KMS-11 (cell line): ENCODE results near the gene CPNE1.
A peak's percentile ranks its signal among the peaks of the same experiment; 100 is the strongest.

Experiments
- H2AFZ ChIP-seq: fragments of 200-600 bp; sonication (generic); 2 replicates; pipeline ENCODE4 v1.6.1; 2016; ENCODE audit warnings: antibody characterized with exemption, mixed run types, low read depth
- H3K27ac ChIP-seq: fragments of 200-600 bp; sonication (generic); 2 replicates; pipeline ENCODE4 v1.6.1; 2016; ENCODE audit warnings: mild to moderate bottlenecking, mixed run types
- H3K27me3 ChIP-seq: fragments of 200-600 bp; sonication (generic); 2 replicates; pipeline ENCODE4 v1.6.1; 2017; ENCODE audit warnings: mild to moderate bottlenecking, low read depth, mixed run types, moderate library complexity; ENCODE audit not compliant: insufficient read depth
- H3K36me3 ChIP-seq: fragments of 200-600 bp; sonication (generic); 2 replicates; pipeline ENCODE4 v1.6.1; 2017; ENCODE audit warnings: mild to moderate bottlenecking, mixed run types; ENCODE audit not compliant: insufficient read depth
- H3K4me1 ChIP-seq: fragments of 200-600 bp; sonication (generic); 2 replicates; pipeline ENCODE4 v1.6.1; 2016; ENCODE audit warnings: mild to moderate bottlenecking, low read depth, mixed run types; ENCODE audit not compliant: poor library complexity, severe bottlenecking
- H3K4me2 ChIP-seq: fragments of 200-600 bp; sonication (generic); 2 replicates; pipeline ENCODE4 v1.7.0; 2016; ENCODE audit warnings: mild to moderate bottlenecking, mixed run types
- H3K4me3 ChIP-seq: fragments of 200-600 bp; sonication (generic); IDR thresholded peaks from 2 replicates; pipeline ENCODE4 v1.6.1; 2017; ENCODE audit warnings: low read depth, low read length, mixed read lengths; ENCODE audit not compliant: insufficient read depth
- H3K79me2 ChIP-seq: fragments of 200-600 bp; sonication (generic); 2 replicates; pipeline ENCODE4 v1.6.1; 2016; ENCODE audit warnings: low read depth, mixed run types; ENCODE audit not compliant: insufficient read depth
- H3K9ac ChIP-seq: fragments of 200-600 bp; sonication (generic); 2 replicates; pipeline ENCODE4 v1.6.1; 2016; ENCODE audit warnings: mild to moderate bottlenecking, mixed run types
- H4K20me1 ChIP-seq: fragments of 200-600 bp; sonication (generic); 2 replicates; pipeline ENCODE4 v1.6.1; 2016; ENCODE audit warnings: mild to moderate bottlenecking, mixed run types; ENCODE audit not compliant: insufficient read depth
- CTCF ChIP-seq: fragments of 200-600 bp; sonication (generic); conservative IDR thresholded peaks from 2 replicates; pipeline ENCODE4 v1.6.1; 2017; ENCODE audit warnings: low read depth, mild to moderate bottlenecking, antibody characterized with exemption, low read length, moderate library complexity, mixed read lengths

CPNE1 gene

GRCh38 chr20:35603695-35604448 lies 60.8 kb downstream of the CPNE1 start:
- Histone ChIP-seq H3K27ac (no peak overlapping the region), H3K79me2 (no peaks in the 10 kb centered on the region), H3K27me3 (no peaks in the 10 kb centered on the region), H3K9ac (no peak overlapping the region), H3K36me3 (no peaks in the 10 kb centered on the region), H3K4me3 (no peak overlapping the region), H2AFZ (no peak overlapping the region), H3K4me2 (no peak overlapping the region), H4K20me1 (no peaks in the 10 kb centered on the region), H3K4me1 (peaks cover 59% of the 10 kb centered on the region)
- no peak for TF ChIP-seq CTCF

- no peak overlapping the region for H3K4me3 ChIP-seq
- H3K36me3 ChIP-seq = no peaks in the 10 kb centered on the region
- no peak overlapping the region for H3K27ac ChIP-seq
- H3K9ac ChIP-seq = no peak overlapping the region
- no peak overlapping the region for H3K4me2 ChIP-seq
- H3K4me1 ChIP-seq = peaks cover 58% of the 10 kb centered on the region
- no peaks in the 10 kb centered on the region for H4K20me1 ChIP-seq
- H3K27me3 ChIP-seq = no peaks in the 10 kb centered on the region
- H3K79me2 ChIP-seq = no peaks in the 10 kb centered on the region
- H2AFZ ChIP-seq = no peak overlapping the region
- TF ChIP-seq CTCF = no peak
Measured at GRCh38 chr20:35602851-35603495, 61.7 kb downstream of the CPNE1 start.

GRCh38 chr20:35601990-35602389 lies 62.7 kb downstream of the CPNE1 start:
- Histone ChIP-seq H3K4me2 (peak overlapping the region; percentile 30; the same call in 1 of the 2 replicates), H3K4me3 (no peak overlapping the region), H2AFZ (peak overlapping the region; percentile 65)

More at GRCh38 chr20:35601990-35602389, 62.7 kb downstream of the CPNE1 start:
- no peaks in the 10 kb centered on the region for H3K27me3 ChIP-seq
- TF ChIP-seq CTCF = no peak
- H3K36me3 ChIP-seq = no peaks in the 10 kb centered on the region
- H3K9ac ChIP-seq = peak overlapping the region; percentile 35; the same call in 1 of the 2 replicates
- H3K79me2 ChIP-seq = no peaks in the 10 kb centered on the region
- H4K20me1 ChIP-seq = no peaks in the 10 kb centered on the region
- H3K27ac ChIP-seq = no peak overlapping the region
- H3K4me1 ChIP-seq = peaks cover 48% of the 10 kb centered on the region
